ENCODE results near the gene GIPC1.

Gene GIPC1

GRCh38 chr19:14473073-14473977 lies 22.6 kb downstream of the GIPC1 start:
- H3K27ac ChIP-seq (ENCODE audit: low read length, poor library complexity, severe bottlenecking): no peak overlapping the region
- H2AK5ac ChIP-seq (ENCODE audit: low read length, severe bottlenecking): no peak overlapping the region
- no peak overlapping the region for H3K18ac ChIP-seq (ENCODE audit: low read depth in 1 of 2, low read length in 2 of 2)
- no peak overlapping the region for H2BK120ac ChIP-seq (ENCODE audit: low read depth, low read length)
- H2BK15ac ChIP-seq (ENCODE audit: low read depth, poor library complexity, severe bottlenecking): no peak overlapping the region
- H2BK12ac ChIP-seq (ENCODE audit: low read length in 2 of 2): peak overlapping the region in 1 of 2 experiments; percentile 12
- no peaks in the 10 kb centered on the region for H3K9me3 ChIP-seq (ENCODE audit: control insufficient read depth, low read length)
- DNase-seq: no peak
- no peak overlapping the region for H4K8ac ChIP-seq (ENCODE audit: low read length)
- no peak overlapping the region for H3K4me2 ChIP-seq (ENCODE audit: low read length, poor library complexity, severe bottlenecking)
- 95% methylated on average over 64 of the region's 97 CpGs for WGBS
- no peak overlapping the region for H3K9ac ChIP-seq (ENCODE audit: low read length)
- H3K23ac ChIP-seq (ENCODE audit: low read length in 2 of 2): no peak overlapping the region
- no peak overlapping the region for H2BK5ac ChIP-seq (ENCODE audit: low read depth, low read length, poor library complexity, severe bottlenecking)
- peaks cover 46% of the 10 kb centered on the region for H3K4me1 ChIP-seq (ENCODE audit: control insufficient read depth, insufficient read depth, low read depth, low read length)
- no peak overlapping the region for H3K4ac ChIP-seq (ENCODE audit: low read depth in 1 of 2, low read length in 2 of 2)
- no peak overlapping the region for H3K14ac ChIP-seq (ENCODE audit: low read length in 2 of 2)
- H3K36me3 ChIP-seq (ENCODE audit: control insufficient read depth in 1 of 2, insufficient read depth in 2 of 2, low read depth in 1 of 2, low read length in 2 of 2): peaks cover 33 to 77% of the 10 kb centered on the region in 2 experiments
- H3K27me3 ChIP-seq (ENCODE audit: control insufficient read depth in 1 of 2, insufficient read depth in 1 of 2, low read length in 2 of 2): peaks cover 0 to 17% of the 10 kb centered on the region in 2 experiments
- H2AFZ ChIP-seq (ENCODE audit: low read depth, low read length): no peak overlapping the region
- H4K91ac ChIP-seq (ENCODE audit: low read length): peak overlapping the region; percentile 35
- no peak overlapping the region for H3K4me3 ChIP-seq (ENCODE audit: insufficient read depth in 1 of 2, low read depth in 1 of 2, low read length in 2 of 2)
- peaks cover 8% of the 10 kb centered on the region for H3K79me1 ChIP-seq (replicated peaks; ENCODE audit: low read length, poor library complexity, severe bottlenecking)

- H3K36me3 ChIP-seq (ENCODE audit: control insufficient read depth in 1 of 2, insufficient read depth in 2 of 2, low read depth in 1 of 2, low read length in 2 of 2): peaks cover 33 to 77% of the 10 kb centered on the region in 2 experiments
- H3K4me1 ChIP-seq (ENCODE audit: control insufficient read depth, insufficient read depth, low read depth, low read length): peaks cover 39% of the 10 kb centered on the region
- peak; percentile 66 for DNase-seq
- no peak overlapping the region for H3K27ac ChIP-seq (ENCODE audit: low read length, poor library complexity, severe bottlenecking)
- H3K9ac ChIP-seq (ENCODE audit: low read length): no peak overlapping the region
- H3K4me3 ChIP-seq (ENCODE audit: insufficient read depth in 1 of 2, low read depth in 1 of 2, low read length in 2 of 2): no peak overlapping the region
- peak overlapping the region; percentile 86 for H2AFZ ChIP-seq (ENCODE audit: low read depth, low read length)
- H3K14ac ChIP-seq (ENCODE audit: low read length in 2 of 2): no peak overlapping the region
- H4K91ac ChIP-seq (ENCODE audit: low read length): peak overlapping the region; percentile 43
- 10% methylated on average over 66 of the region's 66 CpGs for WGBS
- no peaks in the 10 kb centered on the region for H3K9me3 ChIP-seq (ENCODE audit: control insufficient read depth, low read length)
- H2BK12ac ChIP-seq (ENCODE audit: low read length in 2 of 2): peak overlapping the region in 1 of 2 experiments; percentile 1
- peak overlapping the region; percentile 67 for H4K8ac ChIP-seq (ENCODE audit: low read length)
- H3K4ac ChIP-seq (ENCODE audit: low read depth in 1 of 2, low read length in 2 of 2): peak overlapping the region in 1 of 2 experiments; percentile 2
- peaks cover 8% of the 10 kb centered on the region for H3K79me1 ChIP-seq (replicated peaks; ENCODE audit: low read length, poor library complexity, severe bottlenecking)
- peak overlapping the region; percentile 30 for H3K4me2 ChIP-seq (ENCODE audit: low read length, poor library complexity, severe bottlenecking)
- no peak overlapping the region for H2BK120ac ChIP-seq (ENCODE audit: low read depth, low read length)
- H3K18ac ChIP-seq (ENCODE audit: low read depth in 1 of 2, low read length in 2 of 2): peak overlapping the region; percentile 37 to 68
- peak overlapping the region in 1 of 2 experiments; percentile 77 for H3K23ac ChIP-seq (ENCODE audit: low read length in 2 of 2)
- H2BK5ac ChIP-seq (ENCODE audit: low read depth, low read length, poor library complexity, severe bottlenecking): no peak overlapping the region
- H3K27me3 ChIP-seq (ENCODE audit: control insufficient read depth in 1 of 2, insufficient read depth in 1 of 2, low read length in 2 of 2): peaks cover 0 to 17% of the 10 kb centered on the region in 2 experiments
- H2AK5ac ChIP-seq (ENCODE audit: low read length, severe bottlenecking): no peak overlapping the region
- H2BK15ac ChIP-seq (ENCODE audit: low read depth, poor library complexity, severe bottlenecking): no peak overlapping the region
Observed at GRCh38 chr19:14472202-14472938, 23.6 kb downstream of the GIPC1 start.

GRCh38 chr19:14471436-14472187 lies 24.3 kb downstream of the GIPC1 start:
- Histone ChIP-seq H3K4ac (ENCODE audit: low read depth in 1 of 2, low read length in 2 of 2) (no peak overlapping the region), H2AK5ac (ENCODE audit: low read length, severe bottlenecking) (no peak overlapping the region), H3K79me1 (replicated peaks; ENCODE audit: low read length, poor library complexity, severe bottlenecking) (peaks cover 5% of the 10 kb centered on the region), H4K8ac (ENCODE audit: low read length) (peak overlapping the region; percentile 4), H2BK5ac (ENCODE audit: low read depth, low read length, poor library complexity, severe bottlenecking) (no peak overlapping the region), H4K91ac (ENCODE audit: low read length) (no peak overlapping the region), H3K18ac (ENCODE audit: low read depth in 1 of 2, low read length in 2 of 2) (no peak overlapping the region), H2BK15ac (ENCODE audit: low read depth, poor library complexity, severe bottlenecking) (no peak overlapping the region), H3K4me2 (ENCODE audit: low read length, poor library complexity, severe bottlenecking) (no peak overlapping the region), H3K4me1 (ENCODE audit: control insufficient read depth, insufficient read depth, low read depth, low read length) (peaks cover 31% of the 10 kb centered on the region), H3K27me3 (ENCODE audit: control insufficient read depth in 1 of 2, insufficient read depth in 1 of 2, low read length in 2 of 2) (peaks cover 0 to 17% of the 10 kb centered on the region in 2 experiments), H2BK120ac (ENCODE audit: low read depth, low read length) (no peak overlapping the region), H2BK12ac (ENCODE audit: low read length in 2 of 2) (no peak overlapping the region), H3K4me3 (ENCODE audit: insufficient read depth in 1 of 2, low read depth in 1 of 2, low read length in 2 of 2) (no peak overlapping the region), H3K36me3 (ENCODE audit: control insufficient read depth in 1 of 2, insufficient read depth in 2 of 2, low read depth in 1 of 2, low read length in 2 of 2) (peaks cover 35 to 77% of the 10 kb centered on the region in 2 experiments), H2AFZ (ENCODE audit: low read depth, low read length) (no peak overlapping the region), H3K27ac (ENCODE audit: low read length, poor library complexity, severe bottlenecking) (no peak overlapping the region), H3K23ac (ENCODE audit: low read length in 2 of 2) (no peak overlapping the region), H3K9ac (ENCODE audit: low read length) (no peak overlapping the region), H3K9me3 (ENCODE audit: control insufficient read depth, low read length) (no peaks in the 10 kb centered on the region), H3K14ac (ENCODE audit: low read length in 2 of 2) (no peak overlapping the region)
- no peak for DNase-seq
- WGBS: 90% methylated on average over 43 of the region's 46 CpGs
